ENCODE results near the gene SPDEF. TPM values are rescaled to one million over a fixed set of nuclear protein-coding genes. Genes with fewer than 3 reads are reported as not detected.

The SPDEF gene
- total RNA-seq, 4 donors from 2014 or later: 0.19 TPM; not detected in 3

GRCh38 chr6:34553146-34553545 lies 3.0 kb downstream of the SPDEF start:
- DNase-seq (ENCODE audit: low spot score): no peak
- ATAC-seq (ENCODE audit: low FRiP score): no peak

GRCh38 chr6:34552620-34553019 lies 3.5 kb downstream of the SPDEF start:
- TF ChIP-seq CTCF (IDR thresholded peaks at IDR 0.05): no peak
- DNase-seq (ENCODE audit: low spot score) (no peak), ATAC-seq (ENCODE audit: low FRiP score) (no peak)

More at GRCh38 chr6:34553146-34553545, 3.0 kb downstream of the SPDEF start:
- TF ChIP-seq CTCF (IDR thresholded peaks at IDR 0.05): no peak

- DNase-seq (ENCODE audit: low spot score) (no peak), ATAC-seq (ENCODE audit: low FRiP score) (no peak)
- TF ChIP-seq CTCF (IDR thresholded peaks at IDR 0.05): no peak
Measured at GRCh38 chr6:34551720-34552119, 4.4 kb downstream of the SPDEF start.

GRCh38 chr6:34549804-34550202 lies 6.3 kb downstream of the SPDEF start:
- DNase-seq (ENCODE audit: low spot score) (no peak), ATAC-seq (ENCODE audit: low FRiP score) (no peak)
- no peak for TF ChIP-seq CTCF (IDR thresholded peaks at IDR 0.05)

- ATAC-seq (ENCODE audit: low FRiP score): no peak
- TF ChIP-seq CTCF (IDR thresholded peaks at IDR 0.05): no peak
- no peak for DNase-seq (ENCODE audit: low spot score)
Measured at GRCh38 chr6:34549026-34549803, 6.9 kb downstream of the SPDEF start.

- ATAC-seq (ENCODE audit: low FRiP score) (no peak), DNase-seq (ENCODE audit: low spot score) (no peak)
- TF ChIP-seq CTCF (IDR thresholded peaks at IDR 0.05): no peak
Measured at GRCh38 chr6:34547701-34548644, 8.2 kb downstream of the SPDEF start.

Data from omental fat pad (tissue), 4 donors.